ENCODE data around the gene DHRS13.

DNA sequence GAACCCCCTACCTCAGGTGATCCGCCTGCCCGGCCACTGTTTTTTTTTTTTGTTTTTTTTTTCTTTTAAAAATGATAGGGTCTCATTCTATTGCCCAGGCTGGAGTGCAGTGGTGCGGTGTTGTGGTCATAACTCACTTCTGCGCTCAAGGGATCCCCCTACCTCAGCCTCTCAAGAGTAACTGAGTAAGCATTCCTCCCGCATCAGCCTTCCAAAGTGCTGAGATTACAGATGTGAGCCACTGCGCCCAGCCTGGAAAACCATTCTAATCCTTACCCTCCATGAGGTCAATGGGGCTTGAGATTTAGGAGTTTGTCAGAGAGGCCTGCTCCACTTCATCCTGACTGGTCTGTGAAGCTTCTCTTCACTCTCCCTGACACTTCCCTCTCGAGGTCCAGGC, 35.6 kb downstream of the DHRS13 start:
- TF ChIP-seq, protein P1, sequence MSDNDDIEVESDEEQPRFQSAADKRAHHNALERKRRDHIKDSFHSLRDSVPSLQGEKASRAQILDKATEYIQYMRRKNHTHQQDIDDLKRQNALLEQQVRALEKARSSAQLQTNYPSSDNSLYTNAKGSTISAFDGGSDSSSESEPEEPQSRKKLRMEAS (IDR thresholded peaks at IDR 0.05): no peak
- TF ChIP-seq, protein P2, sequence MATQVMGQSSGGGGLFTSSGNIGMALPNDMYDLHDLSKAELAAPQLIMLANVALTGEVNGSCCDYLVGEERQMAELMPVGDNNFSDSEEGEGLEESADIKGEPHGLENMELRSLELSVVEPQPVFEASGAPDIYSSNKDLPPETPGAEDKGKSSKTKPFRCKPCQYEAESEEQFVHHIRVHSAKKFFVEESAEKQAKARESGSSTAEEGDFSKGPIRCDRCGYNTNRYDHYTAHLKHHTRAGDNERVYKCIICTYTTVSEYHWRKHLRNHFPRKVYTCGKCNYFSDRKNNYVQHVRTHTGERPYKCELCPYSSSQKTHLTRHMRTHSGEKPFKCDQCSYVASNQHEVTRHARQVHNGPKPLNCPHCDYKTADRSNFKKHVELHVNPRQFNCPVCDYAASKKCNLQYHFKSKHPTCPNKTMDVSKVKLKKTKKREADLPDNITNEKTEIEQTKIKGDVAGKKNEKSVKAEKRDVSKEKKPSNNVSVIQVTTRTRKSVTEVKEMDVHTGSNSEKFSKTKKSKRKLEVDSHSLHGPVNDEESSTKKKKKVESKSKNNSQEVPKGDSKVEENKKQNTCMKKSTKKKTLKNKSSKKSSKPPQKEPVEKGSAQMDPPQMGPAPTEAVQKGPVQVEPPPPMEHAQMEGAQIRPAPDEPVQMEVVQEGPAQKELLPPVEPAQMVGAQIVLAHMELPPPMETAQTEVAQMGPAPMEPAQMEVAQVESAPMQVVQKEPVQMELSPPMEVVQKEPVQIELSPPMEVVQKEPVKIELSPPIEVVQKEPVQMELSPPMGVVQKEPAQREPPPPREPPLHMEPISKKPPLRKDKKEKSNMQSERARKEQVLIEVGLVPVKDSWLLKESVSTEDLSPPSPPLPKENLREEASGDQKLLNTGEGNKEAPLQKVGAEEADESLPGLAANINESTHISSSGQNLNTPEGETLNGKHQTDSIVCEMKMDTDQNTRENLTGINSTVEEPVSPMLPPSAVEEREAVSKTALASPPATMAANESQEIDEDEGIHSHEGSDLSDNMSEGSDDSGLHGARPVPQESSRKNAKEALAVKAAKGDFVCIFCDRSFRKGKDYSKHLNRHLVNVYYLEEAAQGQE (IDR thresholded peaks at IDR 0.05): no peak
- no peak for TF ChIP-seq JUND (IDR thresholded peaks at IDR 0.05)
- TF ChIP-seq, protein P3, sequence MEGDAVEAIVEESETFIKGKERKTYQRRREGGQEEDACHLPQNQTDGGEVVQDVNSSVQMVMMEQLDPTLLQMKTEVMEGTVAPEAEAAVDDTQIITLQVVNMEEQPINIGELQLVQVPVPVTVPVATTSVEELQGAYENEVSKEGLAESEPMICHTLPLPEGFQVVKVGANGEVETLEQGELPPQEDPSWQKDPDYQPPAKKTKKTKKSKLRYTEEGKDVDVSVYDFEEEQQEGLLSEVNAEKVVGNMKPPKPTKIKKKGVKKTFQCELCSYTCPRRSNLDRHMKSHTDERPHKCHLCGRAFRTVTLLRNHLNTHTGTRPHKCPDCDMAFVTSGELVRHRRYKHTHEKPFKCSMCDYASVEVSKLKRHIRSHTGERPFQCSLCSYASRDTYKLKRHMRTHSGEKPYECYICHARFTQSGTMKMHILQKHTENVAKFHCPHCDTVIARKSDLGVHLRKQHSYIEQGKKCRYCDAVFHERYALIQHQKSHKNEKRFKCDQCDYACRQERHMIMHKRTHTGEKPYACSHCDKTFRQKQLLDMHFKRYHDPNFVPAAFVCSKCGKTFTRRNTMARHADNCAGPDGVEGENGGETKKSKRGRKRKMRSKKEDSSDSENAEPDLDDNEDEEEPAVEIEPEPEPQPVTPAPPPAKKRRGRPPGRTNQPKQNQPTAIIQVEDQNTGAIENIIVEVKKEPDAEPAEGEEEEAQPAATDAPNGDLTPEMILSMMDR (IDR thresholded peaks at IDR 0.05; ENCODE audit: low read depth, low read length, missing input control): no peak
- TF ChIP-seq, protein P4, sequence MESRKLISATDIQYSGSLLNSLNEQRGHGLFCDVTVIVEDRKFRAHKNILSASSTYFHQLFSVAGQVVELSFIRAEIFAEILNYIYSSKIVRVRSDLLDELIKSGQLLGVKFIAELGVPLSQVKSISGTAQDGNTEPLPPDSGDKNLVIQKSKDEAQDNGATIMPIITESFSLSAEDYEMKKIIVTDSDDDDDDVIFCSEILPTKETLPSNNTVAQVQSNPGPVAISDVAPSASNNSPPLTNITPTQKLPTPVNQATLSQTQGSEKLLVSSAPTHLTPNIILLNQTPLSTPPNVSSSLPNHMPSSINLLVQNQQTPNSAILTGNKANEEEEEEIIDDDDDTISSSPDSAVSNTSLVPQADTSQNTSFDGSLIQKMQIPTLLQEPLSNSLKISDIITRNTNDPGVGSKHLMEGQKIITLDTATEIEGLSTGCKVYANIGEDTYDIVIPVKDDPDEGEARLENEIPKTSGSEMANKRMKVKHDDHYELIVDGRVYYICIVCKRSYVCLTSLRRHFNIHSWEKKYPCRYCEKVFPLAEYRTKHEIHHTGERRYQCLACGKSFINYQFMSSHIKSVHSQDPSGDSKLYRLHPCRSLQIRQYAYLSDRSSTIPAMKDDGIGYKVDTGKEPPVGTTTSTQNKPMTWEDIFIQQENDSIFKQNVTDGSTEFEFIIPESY (IDR thresholded peaks at IDR 0.05): no peak
- no peak for TF ChIP-seq YY1 (IDR thresholded peaks at IDR 0.05)
- no peak for TF ChIP-seq EGR1 (IDR thresholded peaks at IDR 0.05; ENCODE audit: low read depth in 2 of 2)
- TF ChIP-seq TAF1 (conservative IDR thresholded peaks at IDR 0.05): no peak
- TF ChIP-seq GABPA (IDR thresholded peaks at IDR 0.05 in 1 of 2, conservative IDR thresholded peaks at IDR 0.05 in 1 of 2): no peak
- no peak for TF ChIP-seq NR2F2 (IDR thresholded peaks at IDR 0.05)
- no peak for TF ChIP-seq RAD21 (IDR thresholded peaks at IDR 0.05)
